Stimulated activated CD4-positive, alpha-beta T cell treated with anti-CD3 and anti-CD28 coated beads, Interleukin-1b, Interleukin-23, amount 100 ng/mL, for 48 hours (primary cell): Measurements from ENCODE around the gene TANGO6.

Source experiments
- DNase-seq: peaks from one replicate; pipeline ENCODE4 v3.0.0-alpha.2; 2020

The TANGO6 gene

GRCh38 chr16:69106491-69107315 is 263.4 kb downstream of the TANGO6 start:
- DNase-seq, result no peak

GRCh38 chr16:69107316-69107962 is 264.1 kb downstream of the TANGO6 start:
- DNase-seq, result no peak

GRCh38 chr16:69108064-69108904 is 265.0 kb downstream of the TANGO6 start:
- no peak for DNase-seq

- no peak for DNase-seq
Observed at GRCh38 chr16:69108905-69109252, 265.5 kb downstream of the TANGO6 start.

GRCh38 chr16:69109486-69110270 is 266.3 kb downstream of the TANGO6 start:
- DNase-seq, result no peak

GRCh38 chr16:69110406-69110805 is 267.1 kb downstream of the TANGO6 start:
- no peak for DNase-seq

GRCh38 chr16:69111216-69111875 is 268.0 kb downstream of the TANGO6 start:
- DNase-seq, result no peak

- DNase-seq, result no peak
Observed at GRCh38 chr16:69111876-69112230, 268.5 kb downstream of the TANGO6 start.

- peak; percentile 52 for DNase-seq
Observed at GRCh38 chr16:69112285-69113129, 269.2 kb downstream of the TANGO6 start.

GRCh38 chr16:69113216-69113615 is 269.9 kb downstream of the TANGO6 start:
- DNase-seq, result no peak

- no peak for DNase-seq
Observed at GRCh38 chr16:69114346-69114975, 271.1 kb downstream of the TANGO6 start.

- no peak for DNase-seq
Observed at GRCh38 chr16:69114976-69115355, 271.6 kb downstream of the TANGO6 start.

GRCh38 chr16:69115361-69115760 is 272.0 kb downstream of the TANGO6 start:
- no peak for DNase-seq

- DNase-seq, result no peak
Observed at GRCh38 chr16:69115837-69116236, 272.5 kb downstream of the TANGO6 start.

GRCh38 chr16:69116256-69116875 is 273.0 kb downstream of the TANGO6 start:
- no peak for DNase-seq

- DNase-seq, result no peak
Observed at GRCh38 chr16:69116906-69117305, 273.6 kb downstream of the TANGO6 start.

- DNase-seq, result no peak
Observed at GRCh38 chr16:69118468-69118867, 275.1 kb downstream of the TANGO6 start.

- DNase-seq, result no peak
Observed at GRCh38 chr16:69118994-69119393, 275.7 kb downstream of the TANGO6 start.

GRCh38 chr16:69119536-69119935 is 276.2 kb downstream of the TANGO6 start:
- DNase-seq, result no peak

GRCh38 chr16:69120096-69120664 is 276.8 kb downstream of the TANGO6 start:
- DNase-seq, result no peak
